HG03159 (cell line): ENCODE results near the gene SLC9A1.

Experiments
- ATAC-seq: cut with Tn5 transposase; IDR thresholded peaks from one replicate; pipeline ENCODE4 v1.9.1; 2021; ENCODE audit warnings: mild to moderate bottlenecking, moderate library complexity; ENCODE audit not compliant: unreplicated experiment

SLC9A1 gene

DNA sequence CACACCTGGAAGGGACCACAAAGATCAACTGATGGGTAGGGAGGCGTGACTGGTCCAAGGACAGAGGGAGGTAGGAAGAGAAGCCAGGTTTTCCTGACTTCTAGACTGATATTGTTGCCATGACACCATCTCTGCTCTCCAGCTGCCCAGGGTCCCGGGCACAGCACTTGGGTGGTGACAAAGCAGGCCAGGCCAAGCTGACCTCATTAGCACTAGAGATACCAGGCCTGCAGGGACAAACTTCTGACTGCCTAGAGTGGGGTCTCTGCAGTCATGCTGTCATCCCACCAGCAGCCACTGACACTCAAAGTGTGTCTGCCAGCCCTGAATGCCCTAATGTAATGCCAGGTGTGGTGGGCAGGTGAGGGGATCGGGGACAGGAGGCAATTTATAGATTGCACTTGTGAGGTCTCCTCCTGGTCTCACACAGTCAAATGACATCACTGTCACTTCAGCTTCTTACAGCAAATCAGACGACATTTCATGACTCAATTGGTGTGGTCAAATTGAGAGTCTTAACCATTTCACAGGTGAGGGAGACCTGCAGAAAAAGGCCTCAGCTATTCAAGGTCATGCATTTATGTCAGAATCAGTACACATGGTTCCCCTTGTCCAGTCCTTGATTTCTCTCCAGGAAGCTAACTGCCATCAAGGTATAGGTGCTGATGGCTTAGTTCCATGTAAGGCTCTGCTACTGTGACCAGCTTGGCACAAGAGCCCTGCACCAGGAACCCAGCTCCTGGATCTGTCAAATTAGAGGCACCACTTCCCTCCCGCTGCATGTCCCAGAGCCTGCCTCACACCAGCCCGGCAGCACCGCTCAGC lies 2.7 kb downstream of the SLC9A1 start:
- no peak for ATAC-seq

DNA sequence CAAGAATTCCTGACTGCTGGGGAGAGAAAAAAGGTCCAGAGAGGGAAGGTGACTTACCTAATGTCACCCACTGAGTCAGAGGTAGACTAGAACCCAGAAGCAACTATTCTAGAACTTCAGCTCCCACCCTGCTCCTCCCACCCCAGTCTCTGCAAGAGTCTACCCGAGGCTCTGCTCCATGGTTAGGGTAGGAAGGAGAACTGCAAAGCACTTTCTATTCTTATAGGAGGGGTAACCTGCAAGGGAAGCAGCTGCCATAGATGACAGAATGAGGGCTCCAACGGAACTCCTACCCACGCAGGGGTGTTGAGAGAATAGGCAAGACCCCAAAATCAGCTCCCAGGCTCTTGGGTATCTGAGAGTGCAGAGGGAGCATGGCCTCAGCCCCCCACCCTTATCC lies 4.3 kb downstream of the SLC9A1 start:
- ATAC-seq = no peak

DNA sequence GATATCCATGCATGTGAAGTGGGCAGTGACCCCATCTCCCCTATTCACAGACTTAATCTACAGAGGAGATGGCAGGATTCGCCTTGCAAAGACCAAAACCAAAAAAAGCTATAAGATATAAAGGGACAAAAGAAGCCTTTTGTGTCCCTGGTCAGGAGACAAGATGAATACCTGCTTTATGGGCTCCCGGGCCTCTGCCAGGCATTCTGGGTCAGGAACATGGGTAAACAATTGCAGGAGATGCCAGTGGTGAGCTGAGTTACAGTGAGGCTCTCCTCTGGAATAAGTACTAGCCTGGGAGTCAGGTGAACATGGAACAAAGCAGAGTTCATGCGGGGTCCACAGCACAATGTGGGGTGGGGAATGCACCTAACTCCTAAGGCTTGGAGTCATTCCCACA lies 4.7 kb downstream of the SLC9A1 start:
- no peak for ATAC-seq

DNA sequence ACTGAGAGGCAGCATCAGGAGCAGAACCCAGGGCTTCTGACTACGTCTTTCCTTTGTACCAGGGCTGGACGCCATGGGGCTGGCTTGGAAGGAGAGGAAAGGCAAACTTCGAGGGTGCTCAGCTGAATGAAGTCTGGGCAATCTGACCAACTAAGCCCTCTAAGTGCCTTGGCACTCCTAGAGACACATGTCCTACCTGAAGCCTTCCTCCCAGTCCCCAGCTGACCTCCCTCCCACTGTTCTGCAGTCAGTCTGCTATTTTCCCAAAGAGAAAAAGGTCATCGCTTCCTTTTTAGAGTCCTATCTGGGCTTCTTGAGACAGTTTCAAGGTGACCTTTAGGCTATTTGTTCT lies 5.2 kb downstream of the SLC9A1 start:
- ATAC-seq = no peak

DNA sequence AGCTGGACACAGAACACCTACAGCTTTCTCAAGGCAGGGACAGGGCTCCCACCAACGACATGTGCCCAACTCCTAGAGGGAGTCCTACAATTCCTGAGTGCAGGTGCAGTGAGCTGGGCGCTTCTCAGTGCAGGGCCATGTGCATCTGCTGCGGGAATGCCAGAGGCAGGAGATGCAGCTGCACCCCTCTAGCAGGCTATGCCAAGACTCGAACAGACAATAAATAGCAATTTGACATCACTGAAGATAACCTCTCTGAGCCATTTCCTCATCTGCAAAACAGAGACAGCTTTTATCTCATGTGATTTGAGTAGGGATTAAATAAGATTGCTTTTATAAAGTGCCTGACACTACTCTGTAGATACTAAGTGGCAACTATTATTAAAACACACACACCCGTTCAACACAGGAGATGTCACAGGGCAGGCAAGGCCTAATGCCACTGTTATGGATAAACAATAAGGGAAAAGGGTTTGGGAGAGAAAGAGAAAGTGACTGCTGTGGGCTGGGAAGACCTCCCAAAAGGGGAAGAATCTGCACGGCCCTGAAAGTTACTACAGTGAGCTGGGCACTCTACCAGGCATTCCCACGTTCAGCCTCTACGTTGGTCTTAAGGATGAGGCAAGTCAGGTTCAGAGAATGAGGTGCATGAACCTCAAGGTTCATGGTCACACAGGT lies 5.7 kb downstream of the SLC9A1 start:
- ATAC-seq = no peak

DNA sequence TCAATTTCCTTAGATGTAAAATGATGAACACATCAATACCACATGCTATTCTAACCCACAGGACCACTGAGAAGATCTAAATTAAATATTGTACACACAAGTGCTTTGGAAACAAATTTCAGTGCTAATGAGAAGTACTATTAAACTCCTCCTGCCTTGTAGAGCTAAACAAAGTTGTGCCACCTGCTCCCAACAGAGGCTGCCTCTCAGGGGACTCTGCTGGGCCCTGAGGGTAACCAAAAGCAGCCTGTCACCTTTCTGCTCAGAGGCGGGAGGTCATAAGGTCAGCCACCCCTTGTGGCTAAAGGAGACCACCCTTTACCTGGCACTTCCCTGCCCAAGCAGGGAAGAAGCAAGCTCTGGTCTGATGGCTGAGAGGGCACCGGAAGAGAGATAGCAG lies 6.3 kb downstream of the SLC9A1 start:
- ATAC-seq = no peak

DNA sequence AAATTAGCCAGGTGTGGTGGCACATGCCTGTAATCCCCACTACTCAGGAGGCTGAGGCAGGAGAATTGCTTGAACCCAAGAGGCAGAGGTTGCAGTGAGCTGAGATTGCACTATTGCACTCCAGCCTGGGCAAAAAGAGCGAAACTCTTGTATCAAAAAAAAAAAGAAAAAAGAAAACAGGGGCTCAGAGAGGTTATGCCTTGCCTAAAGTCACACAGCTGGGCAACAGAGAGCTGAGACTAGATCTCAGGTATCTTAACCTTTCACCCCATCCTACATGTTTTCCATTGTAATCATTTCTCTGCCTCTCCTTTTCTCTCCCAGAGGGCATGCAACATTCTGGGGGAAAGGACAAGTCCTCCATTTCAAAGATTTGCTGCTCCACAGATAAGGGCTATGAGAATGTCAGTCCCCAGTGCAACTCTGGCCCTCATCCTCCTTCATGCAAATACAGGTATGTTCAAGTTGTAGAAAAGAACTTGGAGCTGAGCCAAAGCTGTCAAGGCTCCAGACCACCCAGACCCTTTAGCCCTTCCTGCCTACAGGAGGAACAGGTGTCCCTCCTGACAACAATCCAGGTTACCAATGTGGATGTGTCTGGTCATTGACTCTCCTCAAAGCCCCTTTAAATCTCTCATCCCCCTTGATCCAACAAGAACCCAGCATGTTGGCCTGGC lies 6.9 kb downstream of the SLC9A1 start:
- no peak for ATAC-seq

DNA sequence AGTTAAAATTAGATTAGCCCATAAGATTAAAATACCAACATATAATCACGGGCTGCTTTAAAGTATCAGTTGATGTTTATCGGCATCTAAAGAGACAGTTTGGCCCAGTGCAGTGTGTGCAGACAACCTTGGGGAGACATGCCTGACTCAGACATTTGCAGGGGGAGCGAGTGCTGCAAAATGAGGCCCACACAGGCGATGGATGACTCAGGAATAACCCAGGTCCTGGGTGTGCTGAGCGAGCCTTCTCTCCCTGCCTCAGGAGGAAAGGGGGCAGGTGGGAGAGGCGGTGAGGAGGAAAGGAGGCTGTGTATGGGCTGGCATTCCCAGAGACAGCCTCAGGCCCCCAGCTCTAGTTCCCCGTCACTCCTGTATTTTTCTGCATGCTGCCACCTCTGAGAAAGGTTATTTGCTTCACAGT lies 9.0 kb downstream of the SLC9A1 start:
- ATAC-seq = no peak

DNA sequence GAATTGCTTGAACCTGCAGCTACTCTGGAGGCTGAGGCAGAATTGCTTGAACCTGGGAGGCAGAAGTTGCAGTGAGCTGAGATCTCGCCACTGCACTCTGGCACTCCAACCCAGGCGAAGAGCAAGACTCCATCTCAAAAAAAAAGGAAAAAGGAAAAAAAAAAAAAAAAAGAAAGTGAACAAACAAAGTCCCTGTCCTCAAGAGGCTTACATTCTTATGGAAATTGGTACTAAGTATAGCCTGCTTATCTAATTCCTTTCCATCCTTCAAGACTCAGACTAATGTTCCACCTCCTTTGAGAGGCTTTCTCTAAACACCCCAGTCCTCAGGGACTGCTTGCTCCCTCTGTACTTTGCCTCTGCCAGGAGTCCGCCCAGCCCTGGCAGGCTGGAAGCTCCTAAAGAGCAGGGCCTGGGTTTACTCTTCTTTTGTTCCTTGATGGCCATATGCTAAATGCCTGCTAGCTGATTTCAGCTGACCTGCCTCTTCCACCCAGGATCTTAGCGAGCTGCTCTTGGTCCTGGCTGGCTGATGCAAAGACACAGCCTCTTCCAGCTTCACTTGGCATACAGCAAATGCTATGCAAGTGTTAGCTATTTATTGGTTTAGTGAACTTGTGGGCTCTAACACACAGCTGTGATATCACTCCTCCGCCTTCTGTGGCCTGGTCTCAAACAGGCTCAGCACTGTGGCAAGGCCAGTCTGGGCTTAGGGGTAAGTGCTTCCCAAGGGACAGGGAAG lies 9.8 kb downstream of the SLC9A1 start:
- ATAC-seq = no peak

DNA sequence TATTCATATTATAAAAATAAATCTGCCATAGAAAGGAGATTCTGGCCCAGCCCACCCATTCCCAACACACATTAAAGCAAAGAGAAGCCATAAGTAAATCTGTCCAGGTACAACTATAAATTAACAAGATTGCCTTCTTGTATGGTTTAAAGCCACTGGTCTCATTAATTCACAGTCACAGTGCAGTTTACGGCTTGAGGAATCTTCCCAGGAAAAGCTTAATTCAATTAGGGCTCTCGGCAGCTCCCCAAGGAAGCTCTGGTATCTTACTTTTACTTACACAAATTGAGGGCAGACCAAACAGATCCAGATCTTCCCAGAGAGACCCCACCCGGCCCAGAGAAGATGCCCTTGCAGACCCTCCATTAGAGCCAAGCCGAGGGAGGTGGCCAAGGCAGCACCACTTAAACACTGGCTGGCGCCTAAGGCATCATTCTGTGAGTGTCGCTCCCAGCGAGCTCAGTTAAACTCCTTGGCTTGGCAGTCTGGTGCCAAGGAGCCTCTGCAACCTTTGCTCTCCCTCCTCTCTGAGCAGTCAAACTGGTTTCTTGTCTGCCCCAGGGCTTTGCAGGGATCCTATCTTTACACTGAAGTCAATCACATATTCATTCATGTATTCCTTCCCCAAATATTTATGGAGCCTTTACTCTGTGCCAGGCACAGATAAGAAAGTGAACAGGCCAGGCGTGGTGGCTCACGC lies 10.7 kb downstream of the SLC9A1 start:
- no peak for ATAC-seq

DNA sequence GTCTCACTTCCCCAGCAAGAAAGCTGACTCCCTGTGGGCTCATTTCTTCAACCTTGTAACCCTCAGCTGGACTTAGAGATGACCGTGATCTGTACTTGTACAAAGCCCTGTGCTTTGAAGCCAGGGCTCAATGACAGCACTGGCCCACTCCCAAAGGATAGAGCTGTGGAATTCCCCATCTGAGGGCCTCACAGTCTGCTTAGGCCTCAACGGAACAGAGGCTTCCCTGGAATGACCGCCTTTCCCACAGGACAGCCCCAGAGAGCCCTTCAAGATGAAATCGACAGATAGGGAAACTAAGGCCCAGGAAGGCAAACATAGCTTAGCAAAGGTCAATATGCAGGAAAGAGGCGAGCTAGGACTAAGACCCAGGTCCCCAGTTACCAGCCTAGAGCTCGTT lies 11.5 kb downstream of the SLC9A1 start:
- no peak for ATAC-seq

DNA sequence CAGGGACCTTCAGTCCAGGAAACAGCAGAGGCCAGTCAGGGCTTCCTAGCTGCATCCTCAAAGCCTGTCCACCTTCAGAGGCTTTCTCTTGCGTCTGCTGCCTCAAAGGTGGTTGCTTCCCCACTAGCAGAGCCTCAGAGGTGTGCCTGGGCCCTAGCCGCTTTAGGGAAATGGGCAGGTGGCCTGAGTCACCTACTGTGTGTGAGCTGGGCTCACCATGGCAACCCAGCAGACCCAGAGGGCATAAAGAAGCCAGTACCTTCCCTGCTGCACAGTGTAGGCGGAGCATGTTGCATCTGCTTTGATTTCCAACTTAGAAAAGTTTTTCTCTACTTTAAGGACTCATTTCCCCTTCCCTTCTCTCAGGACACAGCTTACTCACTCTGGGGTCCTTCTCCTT lies 12.5 kb downstream of the SLC9A1 start:
- ATAC-seq = no peak

DNA sequence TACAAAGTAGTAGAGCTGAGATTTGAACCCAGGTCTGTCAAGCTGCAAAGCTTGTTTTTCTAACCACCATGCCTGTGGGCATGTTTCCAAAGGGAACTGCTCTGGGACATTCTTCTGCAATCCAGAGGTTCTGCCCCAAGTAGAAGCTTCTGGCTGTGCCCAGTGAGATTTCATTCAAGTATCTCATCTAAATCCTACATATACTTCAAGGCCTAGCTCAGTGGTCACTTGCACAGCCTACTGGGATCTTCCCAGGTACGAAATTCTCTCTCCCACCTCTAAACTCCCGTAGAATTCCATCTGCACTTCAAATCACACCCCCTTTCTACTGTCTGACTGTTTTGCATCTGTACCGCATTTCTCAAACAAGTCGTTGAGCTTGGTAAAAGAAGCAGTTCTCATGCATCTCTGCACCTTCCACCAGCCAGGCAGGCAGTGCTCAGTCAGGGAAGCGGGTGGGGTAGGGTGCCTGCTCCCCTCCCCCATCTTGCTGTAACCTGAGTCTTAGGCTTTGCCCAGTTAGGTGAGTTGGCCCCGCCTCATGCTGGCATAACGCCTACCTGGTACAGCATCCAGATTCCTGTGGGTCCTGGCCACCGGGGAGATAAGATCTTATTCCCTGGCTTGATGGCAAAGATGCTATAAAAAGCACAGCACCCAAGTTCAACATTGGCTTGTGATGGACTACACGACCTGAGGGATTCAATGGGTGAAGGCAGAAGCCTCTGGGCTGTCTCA lies 13.5 kb downstream of the SLC9A1 start:
- ATAC-seq = no peak

DNA sequence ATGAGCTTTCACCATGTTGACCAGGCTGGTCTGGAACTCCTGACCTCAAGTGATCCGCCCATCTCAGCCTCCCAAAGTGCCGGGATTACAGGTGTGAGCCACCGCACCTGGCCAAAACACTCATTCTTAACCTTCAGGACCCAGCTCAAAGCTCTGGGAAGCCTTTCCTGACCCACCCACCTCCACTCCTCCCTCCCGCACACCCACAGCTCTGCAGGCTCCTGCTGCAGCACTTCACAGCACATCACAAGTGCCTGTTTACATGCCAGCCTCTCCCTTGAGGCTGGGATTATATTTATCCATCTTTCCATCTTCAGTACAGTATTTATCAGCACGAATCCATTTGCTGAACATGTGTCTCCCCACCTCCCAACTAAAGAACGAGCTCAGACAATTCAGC lies 14.9 kb downstream of the SLC9A1 start:
- ATAC-seq = no peak

DNA sequence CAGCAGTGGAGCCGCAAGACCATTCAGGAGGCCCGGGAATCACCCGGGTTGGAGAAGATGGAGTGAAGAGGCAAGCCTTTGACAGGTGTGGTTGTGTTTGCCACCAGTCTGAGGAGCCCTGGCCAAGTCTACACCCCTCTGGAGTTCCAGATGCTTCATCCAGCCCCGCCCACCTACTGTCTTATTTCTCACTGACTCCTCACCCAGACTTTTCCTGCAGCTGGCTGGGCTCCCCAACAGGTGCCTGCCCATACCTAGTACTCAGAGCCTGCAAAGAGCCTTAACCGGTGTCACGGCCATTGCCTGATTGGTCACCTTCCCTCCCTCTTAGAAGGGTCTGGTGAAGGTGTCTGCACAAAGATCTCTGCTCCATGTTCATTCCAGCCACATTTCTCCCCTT lies 16.0 kb downstream of the SLC9A1 start:
- ATAC-seq = no peak

DNA sequence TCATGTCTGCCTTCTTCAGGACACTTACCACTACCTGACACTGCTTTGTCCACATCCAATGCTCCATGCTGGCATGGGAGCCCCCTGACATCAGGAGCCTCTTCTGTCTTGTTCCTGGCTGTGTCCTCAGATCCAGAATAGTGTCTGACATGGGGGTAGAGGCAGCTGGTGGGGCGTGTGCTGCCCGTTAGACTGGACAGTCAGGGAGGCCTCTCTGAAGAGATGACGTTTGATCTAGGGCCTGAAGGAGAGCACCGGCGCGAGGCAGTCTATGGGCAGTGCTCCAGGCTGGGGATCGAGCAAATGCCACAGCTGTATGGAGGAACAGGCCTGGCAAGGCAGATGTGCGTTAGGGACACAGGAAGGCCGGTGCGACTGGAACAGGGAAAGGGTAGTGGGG lies 16.6 kb downstream of the SLC9A1 start:
- ATAC-seq = no peak

DNA sequence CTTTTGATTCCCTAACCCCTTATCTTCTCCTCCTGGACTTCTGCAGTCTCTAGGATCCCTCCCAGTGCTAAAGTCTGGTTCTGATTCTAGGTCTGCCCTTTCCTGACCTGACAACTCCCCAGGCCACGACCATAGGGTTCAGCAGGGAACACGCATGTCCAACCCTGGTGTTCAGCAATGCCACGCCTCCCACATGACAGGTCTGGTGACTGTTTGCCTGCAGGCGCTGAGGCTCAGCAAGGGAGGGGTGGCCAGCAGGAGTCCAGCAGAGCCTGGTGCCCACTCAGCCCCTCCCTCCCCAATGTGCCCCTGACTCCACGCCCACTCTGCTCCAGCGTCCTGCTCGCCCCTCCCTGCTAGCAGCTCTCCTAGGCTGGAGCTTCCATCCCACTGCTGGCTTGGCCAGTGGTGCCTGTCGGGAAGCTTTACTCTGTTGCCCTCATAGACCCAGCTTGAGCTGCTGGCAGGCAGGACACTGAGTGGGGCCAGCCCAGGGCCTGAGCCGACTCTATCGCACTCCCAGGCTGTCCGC lies 17.3 kb downstream of the SLC9A1 start:
- ATAC-seq = no peak

DNA sequence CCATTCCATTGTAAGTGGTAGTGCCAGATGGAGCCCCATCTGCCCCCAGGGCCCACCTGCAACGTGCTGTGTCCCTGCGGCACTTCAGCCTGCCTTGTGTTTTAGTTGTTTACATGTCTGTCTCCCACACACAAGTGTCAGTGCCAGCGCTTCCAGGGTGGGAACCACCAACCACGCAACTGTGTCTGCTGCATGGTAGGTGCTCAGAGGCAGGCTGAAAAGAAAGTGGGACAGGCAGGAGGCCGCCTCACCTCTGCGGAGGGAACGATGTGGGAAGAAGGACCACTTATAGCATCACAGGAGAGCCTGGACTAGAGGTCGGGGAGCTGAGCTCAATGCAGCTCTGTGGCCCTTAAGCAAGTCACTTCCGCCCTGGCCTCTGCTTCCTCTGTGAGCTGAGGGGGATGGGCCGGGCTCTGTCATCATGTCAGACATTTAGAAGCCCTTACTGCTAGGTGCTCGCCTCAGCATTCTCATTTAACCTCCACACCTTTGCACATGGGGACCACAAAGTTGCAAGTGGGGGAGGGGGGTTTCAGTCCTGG lies 17.9 kb downstream of the SLC9A1 start:
- peak; percentile 61 for ATAC-seq

DNA sequence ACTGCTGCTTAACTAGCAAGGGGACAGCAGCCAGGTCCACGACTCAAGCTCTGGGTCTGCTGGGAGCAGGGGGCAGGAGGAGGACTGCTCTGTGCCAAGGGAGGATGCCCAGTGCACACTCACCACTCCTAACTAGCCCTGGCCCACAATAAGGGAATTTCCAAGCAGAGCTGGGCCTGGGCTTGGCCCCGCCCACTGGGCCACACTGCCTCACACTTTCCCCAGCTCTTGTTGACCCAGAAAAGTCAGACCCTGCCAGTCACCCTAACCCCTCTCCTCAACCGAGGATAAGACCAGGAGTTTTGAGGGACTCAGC lies 18.7 kb downstream of the SLC9A1 start:
- no peak for ATAC-seq
